HPDE6-E6E7 (cell line): ENCODE data around the gene MRPL52.
"Not testable (repeated sequence)": the region's sequence is repeated elsewhere in the genome, so short reads cannot be mapped to it uniquely, and the experiment has no call there.

Source experiments
- DNase-seq: peaks from one replicate; pipeline ENCODE4 v3.0.0; 2011; ENCODE audit warnings: missing footprints; ENCODE audit errors: extremely low spot score

Gene MRPL52

GRCh38 chr14:22829661-22830442 is at the start of gene MRPL52:
Gene MRPL52 (plus strand): TSS chr14:22829887. CDS start chr14:22829913, 26 bp downstream.
- DNase-seq = peak; percentile 83

- DNase-seq = no peak
Measured at GRCh38 chr14:22780105-22780679, 49.5 kb upstream of the MRPL52 start.

GRCh38 chr14:22780941-22781300 is 48.8 kb upstream of the MRPL52 start:
- DNase-seq = no peak

- DNase-seq = no peak
Measured at GRCh38 chr14:22781301-22781991, 48.2 kb upstream of the MRPL52 start.

GRCh38 chr14:22786685-22787084 is 43.0 kb upstream of the MRPL52 start:
- no peak for DNase-seq

GRCh38 chr14:22791301-22791700 is 38.4 kb upstream of the MRPL52 start:
- no peak for DNase-seq

- DNase-seq = no peak
Measured at GRCh38 chr14:22792158-22792557, 37.5 kb upstream of the MRPL52 start.

GRCh38 chr14:22793550-22793949 is 36.1 kb upstream of the MRPL52 start:
- DNase-seq = not testable (repeated sequence)

GRCh38 chr14:22793976-22794375 is 35.7 kb upstream of the MRPL52 start:
- no peak for DNase-seq

- DNase-seq = no peak
Measured at GRCh38 chr14:22794551-22794951, 35.1 kb upstream of the MRPL52 start.

GRCh38 chr14:22796087-22796707 is 33.5 kb upstream of the MRPL52 start:
- DNase-seq = no peak

GRCh38 chr14:22797017-22797917 is 32.4 kb upstream of the MRPL52 start:
- DNase-seq = no peak

- DNase-seq = no peak
Measured at GRCh38 chr14:22798528-22798927, 31.2 kb upstream of the MRPL52 start.

- no peak for DNase-seq
Measured at GRCh38 chr14:22800346-22800745, 29.3 kb upstream of the MRPL52 start.

GRCh38 chr14:22801716-22802115 is 28.0 kb upstream of the MRPL52 start:
- DNase-seq = no peak

GRCh38 chr14:22802860-22803686 is 26.6 kb upstream of the MRPL52 start:
- no peak for DNase-seq

- DNase-seq = no peak
Measured at GRCh38 chr14:22803687-22803974, 26.1 kb upstream of the MRPL52 start.

- DNase-seq = not testable (repeated sequence)
Measured at GRCh38 chr14:22805235-22805634, 24.5 kb upstream of the MRPL52 start.

- no peak for DNase-seq
Measured at GRCh38 chr14:22807432-22808087, 22.1 kb upstream of the MRPL52 start.
